Adrenal gland (tissue), 5 donors: Measurements from ENCODE around the gene RASSF8.

ENCODE experiments used
- POLR2A ChIP-seq, 2 donors: fragments of 450-650 bp; IDR thresholded peaks; one replicate each; pipeline ENCODE4 v1.6.1; 2017; ENCODE audit warnings: antibody characterized with exemption in 2 of 2, mild to moderate bottlenecking in 2 of 2, moderate library complexity in 1 of 2
- TF ChIP-seq, protein P1 (sequence below), 6 experiments: fragments of 450-650 bp in 4 of 6; fragments of 200-600 bp in 2 of 6; sonication (generic) in 1 of 6; IDR thresholded peaks; 1 replicate in 5 of 6; 2 replicates in 1 of 6; pipeline versions ENCODE4 v1.5.1 to v1.8.0; 2016 to 2021; ENCODE audit warnings: antibody characterized with exemption in 6 of 6, mild to moderate bottlenecking in 2 of 6, moderate library complexity in 1 of 6
- donor health status: DM: no; HTN: no; CAD: no.

DNA sequence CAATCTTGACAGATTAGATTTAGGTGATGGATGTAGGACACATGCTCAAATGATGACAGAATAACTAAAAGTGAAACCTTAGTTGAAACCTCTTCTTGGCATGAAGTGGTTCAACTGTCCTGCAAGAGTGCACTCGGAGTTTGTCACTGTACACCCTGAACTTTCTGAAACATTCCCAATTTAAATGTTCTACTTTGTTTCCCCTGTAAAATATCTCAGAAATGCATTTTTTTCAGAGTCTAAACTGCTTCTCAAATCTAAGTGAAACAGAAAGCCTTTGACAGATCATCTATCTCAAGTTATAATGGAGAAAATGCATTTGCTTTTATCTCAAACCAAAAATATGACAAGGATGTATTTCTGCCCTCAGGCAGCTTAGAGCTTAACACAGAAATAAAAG, 100.3 kb downstream of the RASSF8 start:
- TF ChIP-seq, protein P1, sequence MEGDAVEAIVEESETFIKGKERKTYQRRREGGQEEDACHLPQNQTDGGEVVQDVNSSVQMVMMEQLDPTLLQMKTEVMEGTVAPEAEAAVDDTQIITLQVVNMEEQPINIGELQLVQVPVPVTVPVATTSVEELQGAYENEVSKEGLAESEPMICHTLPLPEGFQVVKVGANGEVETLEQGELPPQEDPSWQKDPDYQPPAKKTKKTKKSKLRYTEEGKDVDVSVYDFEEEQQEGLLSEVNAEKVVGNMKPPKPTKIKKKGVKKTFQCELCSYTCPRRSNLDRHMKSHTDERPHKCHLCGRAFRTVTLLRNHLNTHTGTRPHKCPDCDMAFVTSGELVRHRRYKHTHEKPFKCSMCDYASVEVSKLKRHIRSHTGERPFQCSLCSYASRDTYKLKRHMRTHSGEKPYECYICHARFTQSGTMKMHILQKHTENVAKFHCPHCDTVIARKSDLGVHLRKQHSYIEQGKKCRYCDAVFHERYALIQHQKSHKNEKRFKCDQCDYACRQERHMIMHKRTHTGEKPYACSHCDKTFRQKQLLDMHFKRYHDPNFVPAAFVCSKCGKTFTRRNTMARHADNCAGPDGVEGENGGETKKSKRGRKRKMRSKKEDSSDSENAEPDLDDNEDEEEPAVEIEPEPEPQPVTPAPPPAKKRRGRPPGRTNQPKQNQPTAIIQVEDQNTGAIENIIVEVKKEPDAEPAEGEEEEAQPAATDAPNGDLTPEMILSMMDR (IDR thresholded peaks at IDR 0.05), result no peak
- no peak for TF ChIP-seq POLR2A (IDR thresholded peaks at IDR 0.05)
